Umbilical cord (tissue), 2 donors: Measurements from ENCODE around the gene NCF2. TPM values are rescaled to one million over a fixed set of nuclear protein-coding genes. Genes with fewer than 3 reads are reported as not detected.

ENCODE experiments used
- DNase-seq: peaks from one replicate; pipeline ENCODE4 v3.0.0-alpha.2; 2015; ENCODE audit warnings: low spot score
- total RNA-seq: library from RNA; depleted of rRNA; stranded (reverse); fragments of >200 nt; gene quantifications from one replicate; pipeline ENCODE4 v1.2.3, GENCODE V29; 2014; ENCODE audit warnings: low replicate concordance; ENCODE audit not compliant: insufficient read depth

Gene NCF2
- total RNA-seq, 1 donor from 2014 or later, result 32.0 TPM

- no peak for DNase-seq
Measured at GRCh38 chr1:183553331-183553730, 36.9 kb downstream of the NCF2 start.

GRCh38 chr1:183552891-183553290 lies 37.4 kb downstream of the NCF2 start:
- no peak for DNase-seq

GRCh38 chr1:183552441-183552840 lies 37.8 kb downstream of the NCF2 start:
- DNase-seq, result no peak

DNA sequence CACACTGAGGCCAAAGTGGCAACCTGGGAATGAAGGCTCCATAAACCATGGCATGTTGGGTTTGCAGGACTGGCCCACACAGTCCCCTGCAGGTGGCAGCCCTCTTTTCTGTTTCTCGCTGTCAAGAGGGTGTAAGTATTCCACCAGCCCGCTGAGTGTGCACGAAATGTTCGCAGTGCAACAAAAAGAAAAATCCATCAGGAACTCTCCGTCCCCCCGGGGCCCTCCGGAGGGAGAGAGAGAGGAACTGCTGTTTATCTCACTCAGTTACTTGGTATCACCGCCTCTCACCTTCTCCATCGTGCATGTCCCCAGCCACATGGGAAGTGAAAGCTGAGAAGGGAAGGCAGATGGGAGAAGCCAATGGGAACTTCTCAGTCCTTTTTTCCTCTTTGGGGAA lies 38.3 kb downstream of the NCF2 start:
- no peak for DNase-seq

DNA sequence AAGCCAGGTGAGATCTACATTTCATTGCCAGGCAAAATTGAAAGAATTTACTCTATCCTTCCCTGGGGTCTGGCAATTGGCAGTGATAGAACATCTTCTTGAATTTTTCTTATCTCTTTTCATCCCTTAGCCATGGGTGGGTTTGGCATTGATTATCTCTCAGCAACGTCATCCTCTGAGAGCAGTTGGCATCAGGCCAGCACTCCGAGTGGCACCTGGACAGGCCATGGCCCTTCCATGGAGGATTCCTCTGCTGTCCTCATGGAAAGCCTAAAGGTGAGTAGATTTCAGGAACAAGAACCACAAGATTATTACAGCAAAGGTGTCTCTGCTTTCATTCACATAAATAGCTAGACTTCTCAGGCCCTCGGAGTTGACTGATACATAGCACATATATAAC lies 39.3 kb downstream of the NCF2 start:
- DNase-seq, result no peak

DNA sequence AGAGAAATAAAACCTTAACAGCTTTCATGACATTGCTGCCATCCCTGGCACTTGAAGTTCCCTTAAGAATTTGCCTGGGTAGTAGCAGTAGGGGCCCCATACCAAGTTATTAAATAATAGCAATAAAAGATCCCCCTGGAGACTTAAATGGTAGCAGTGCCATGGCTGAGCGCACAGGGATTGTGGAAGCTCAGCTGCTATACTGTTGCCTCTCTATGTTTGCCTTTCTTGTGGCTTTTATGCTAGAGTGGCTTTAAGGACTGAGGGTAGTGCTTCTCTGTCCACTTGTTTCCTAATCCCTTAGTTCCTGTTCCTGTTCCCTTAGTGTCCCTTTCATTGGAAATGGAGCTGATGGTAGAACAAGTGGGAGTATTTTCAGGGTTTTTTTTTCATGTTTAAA lies 42.1 kb downstream of the NCF2 start:
- no peak for DNase-seq

DNA sequence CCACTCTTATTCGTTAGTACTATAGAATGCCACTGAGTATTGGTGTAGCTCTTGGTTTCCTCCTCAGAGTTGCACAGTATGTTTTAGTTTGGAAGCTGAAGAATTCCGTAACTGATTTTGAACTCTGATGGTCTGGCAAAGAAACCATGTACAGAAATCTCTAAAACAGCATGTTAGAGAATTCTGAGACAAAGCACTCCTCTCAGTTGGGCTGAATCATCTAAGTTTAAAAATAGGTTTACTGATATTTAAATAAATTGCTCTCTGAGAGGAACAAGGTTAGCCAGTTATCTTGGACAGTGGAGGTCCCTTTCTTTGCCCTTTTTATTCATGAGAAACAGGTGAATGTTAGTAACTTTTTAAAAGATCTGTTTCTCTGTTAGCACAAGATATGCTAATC lies 43.8 kb downstream of the NCF2 start:
- DNase-seq, result no peak

GRCh38 chr1:183544598-183545297 lies 45.5 kb downstream of the NCF2 start:
- no peak for DNase-seq

DNA sequence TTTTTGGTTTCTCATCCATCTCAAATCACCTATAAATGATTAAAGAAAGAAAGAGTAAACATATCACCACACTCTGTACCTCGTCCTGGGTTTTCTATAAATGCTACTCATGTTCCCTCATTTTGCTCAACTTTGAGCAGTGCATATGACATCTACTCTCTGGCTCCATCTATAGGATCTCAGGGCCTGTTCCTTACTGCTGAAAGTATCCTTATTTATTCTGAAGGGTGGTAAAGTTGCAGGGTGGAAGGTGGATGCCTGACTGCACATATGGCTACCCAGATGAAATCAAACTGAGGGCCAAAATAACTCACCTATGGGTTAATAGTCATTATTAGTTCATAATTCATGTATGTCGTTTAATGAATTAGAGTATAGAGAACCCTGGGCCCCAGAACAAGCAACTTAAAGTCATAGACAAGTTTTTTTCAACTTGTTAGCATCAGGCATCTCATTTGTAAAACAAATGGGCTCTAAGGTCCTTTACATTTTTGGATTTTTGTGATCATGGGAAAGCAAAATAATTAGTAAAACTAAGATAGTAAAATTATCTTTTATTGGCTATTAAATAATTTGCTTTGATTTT lies 46.5 kb downstream of the NCF2 start:
- DNase-seq, result peak; percentile 69

DNA sequence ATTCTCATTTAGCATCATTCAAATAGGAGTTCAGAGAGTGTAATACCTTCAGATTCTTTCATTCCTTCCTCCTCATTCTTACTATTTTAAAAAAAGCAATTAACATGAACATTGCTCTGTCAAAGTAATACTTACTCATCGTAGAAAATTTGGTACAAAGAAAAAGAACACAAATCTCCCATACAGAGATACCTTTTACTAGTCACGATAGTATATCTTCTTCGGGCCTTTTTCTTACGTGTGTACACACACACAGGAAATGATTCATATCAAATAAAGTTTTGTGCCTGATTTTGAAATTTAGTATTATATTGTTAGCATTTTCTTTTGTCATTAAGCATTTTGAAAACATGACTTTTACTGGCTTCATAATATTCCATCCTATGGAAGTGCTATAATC lies 52.9 kb downstream of the NCF2 start:
- DNase-seq, result no peak

GRCh38 chr1:183533617-183534174 lies 56.6 kb downstream of the NCF2 start:
- DNase-seq, result no peak

DNA sequence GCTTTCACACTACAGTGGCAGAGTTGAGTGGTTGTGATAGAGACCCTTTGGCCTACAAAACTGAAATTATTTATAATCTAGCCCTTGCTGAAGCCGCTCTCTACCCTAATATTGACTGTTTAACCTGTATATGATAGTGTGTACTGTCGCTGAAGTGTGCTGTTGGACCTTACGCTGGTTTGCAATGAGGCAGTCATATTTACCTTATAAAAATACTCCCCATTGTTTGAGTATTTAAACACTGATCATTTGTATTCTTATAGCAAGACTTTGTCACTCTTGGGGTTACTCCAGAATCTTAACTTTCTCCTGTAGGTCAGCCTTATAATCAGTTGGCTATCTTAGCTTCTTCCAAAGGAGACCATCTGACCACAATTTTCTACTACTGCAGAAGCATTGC lies 61.7 kb downstream of the NCF2 start:
- no peak for DNase-seq

- DNase-seq, result no peak
Measured at GRCh38 chr1:183522104-183522503, 68.2 kb downstream of the NCF2 start.

- DNase-seq, result no peak
Measured at GRCh38 chr1:183520379-183520778, 69.9 kb downstream of the NCF2 start.

- DNase-seq, result no peak
Measured at GRCh38 chr1:183517401-183517800, 72.9 kb downstream of the NCF2 start.

GRCh38 chr1:183516725-183517124 lies 73.5 kb downstream of the NCF2 start:
- no peak for DNase-seq

GRCh38 chr1:183515002-183515689 lies 75.1 kb downstream of the NCF2 start:
- DNase-seq, result no peak

- no peak for DNase-seq
Measured at GRCh38 chr1:183514235-183514634, 76.0 kb downstream of the NCF2 start.

- DNase-seq, result no peak
Measured at GRCh38 chr1:183512450-183512849, 77.8 kb downstream of the NCF2 start.

DNA sequence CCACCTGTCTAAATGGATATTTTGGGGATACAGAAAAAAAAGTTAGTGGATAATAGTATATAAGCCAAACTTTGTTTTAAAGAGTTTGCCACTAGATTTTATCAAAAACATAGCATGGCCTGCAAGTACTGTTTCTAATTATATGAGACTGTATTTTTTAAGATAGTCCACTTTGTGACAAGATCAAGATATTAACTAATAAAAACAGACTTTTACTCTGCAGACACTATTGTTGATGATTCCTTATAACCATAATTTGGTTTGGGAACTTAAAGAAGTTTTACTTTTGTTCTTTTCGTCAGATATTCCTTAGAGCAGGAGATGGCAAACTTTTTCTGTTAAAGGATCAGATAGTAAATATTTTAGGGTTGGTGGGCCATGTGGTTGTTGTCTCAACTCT lies 81.6 kb downstream of the NCF2 start:
- DNase-seq, result no peak

DNA sequence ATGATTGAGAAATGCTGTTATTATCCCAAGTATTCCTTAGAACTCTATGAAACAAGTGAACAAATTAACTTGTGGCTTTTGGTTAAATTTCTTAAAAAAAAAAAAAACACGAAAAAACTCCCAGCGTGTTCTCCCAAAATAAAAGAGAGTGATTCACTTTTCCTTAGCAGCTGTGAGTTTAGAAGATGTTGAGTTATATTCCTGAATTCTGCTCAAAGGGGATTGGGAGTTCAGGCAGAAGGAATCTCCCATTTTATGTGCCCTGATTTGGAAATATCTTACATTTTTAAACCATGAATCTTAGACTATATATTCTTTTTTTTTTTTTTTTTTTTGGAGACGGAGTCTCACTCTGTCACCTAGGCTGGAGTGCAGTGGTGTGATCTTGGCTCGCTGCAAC lies 83.7 kb downstream of the NCF2 start:
- DNase-seq, result no peak
